COR-L47 (cell line): Measurements from ENCODE around the gene STIM2.

Experiments used
- DNase-seq: peaks from one replicate; lab custom pipeline; 2025; lab: John Stamatoyannopoulos, UW

STIM2 gene

GRCh38 chr4:26837993-26838842, 22.4 kb upstream of the STIM2 start:
- no peak for DNase-seq

DNA sequence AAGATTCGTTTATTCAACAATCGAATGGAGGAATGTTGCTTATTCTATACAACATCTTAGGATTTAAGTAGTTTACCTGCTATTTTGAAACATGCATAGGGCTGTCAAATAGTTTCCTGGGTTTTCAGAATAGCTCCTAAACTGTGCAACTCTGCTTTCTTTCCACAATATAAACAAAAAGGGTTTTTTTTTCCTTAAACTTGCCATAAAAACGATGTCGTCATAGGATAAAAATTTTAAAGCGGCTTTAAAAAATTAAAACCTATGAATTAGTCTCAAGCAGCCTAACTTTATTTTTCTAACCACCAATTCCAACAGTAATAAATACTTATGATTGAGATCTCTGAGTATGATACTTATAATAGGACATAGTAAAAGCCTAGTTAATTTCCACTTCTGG, 21.6 kb upstream of the STIM2 start:
- DNase-seq = no peak

DNA sequence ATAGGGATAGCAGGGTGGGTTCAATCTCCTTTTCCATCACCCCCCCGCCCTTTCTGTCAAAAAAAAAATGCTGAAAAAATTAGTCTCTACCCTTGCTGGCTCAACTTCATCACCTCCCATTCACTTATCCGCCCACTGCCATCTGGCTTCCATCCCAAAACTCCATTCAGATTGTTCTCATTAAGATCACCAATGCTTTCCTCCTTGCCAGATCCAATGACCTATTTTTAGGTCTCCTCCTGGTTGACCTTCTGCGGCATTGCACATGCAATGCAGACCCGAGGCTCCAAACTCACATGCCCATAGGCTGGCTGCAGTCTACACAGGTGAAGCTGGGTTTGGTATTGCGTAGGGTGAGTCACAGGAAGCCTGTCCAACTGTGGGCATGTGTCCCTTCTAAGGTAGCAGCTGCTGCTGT, 21.1 kb upstream of the STIM2 start:
- DNase-seq = no peak

GRCh38 chr4:26840786-26841185, 19.9 kb upstream of the STIM2 start:
- no peak for DNase-seq

DNA sequence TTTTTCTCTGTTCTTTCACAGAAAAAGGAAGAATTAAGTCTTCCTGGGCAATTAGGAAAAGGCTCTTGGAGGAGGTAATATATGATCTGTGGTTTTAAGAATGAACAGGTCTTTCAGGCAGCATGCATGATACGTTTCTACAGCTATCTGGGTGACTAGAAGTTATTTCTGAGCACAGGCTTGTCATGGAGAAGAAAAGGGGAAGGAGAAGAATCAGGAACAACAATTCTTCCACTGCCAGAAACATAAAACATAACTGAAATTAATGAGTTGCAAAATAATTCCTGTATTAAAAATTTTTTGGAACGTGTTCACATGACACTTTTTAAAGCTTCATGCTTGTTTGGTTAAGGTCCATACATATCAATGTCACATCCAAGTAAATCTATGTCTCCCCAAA, 17.7 kb upstream of the STIM2 start:
- DNase-seq = no peak

DNA sequence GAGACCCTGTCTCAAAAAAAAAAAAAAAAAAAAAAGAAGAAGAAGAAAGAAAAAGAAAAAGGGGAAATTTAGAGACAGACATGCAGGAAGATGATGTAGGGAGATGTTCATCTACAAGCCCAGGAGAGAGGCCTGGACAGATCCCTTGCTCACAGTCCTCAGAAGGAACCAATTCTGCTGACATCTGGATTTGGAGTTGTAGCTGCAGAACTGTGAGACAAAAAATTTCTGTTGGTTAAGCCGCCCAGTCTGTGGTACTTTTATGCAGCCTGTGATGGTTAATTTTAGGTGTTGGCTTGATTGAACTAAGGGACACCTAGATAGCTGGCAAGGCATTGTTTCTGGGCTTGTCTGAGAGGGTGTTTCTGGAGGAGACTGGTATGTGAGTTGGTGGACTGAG, 10.1 kb upstream of the STIM2 start:
- no peak for DNase-seq

DNA sequence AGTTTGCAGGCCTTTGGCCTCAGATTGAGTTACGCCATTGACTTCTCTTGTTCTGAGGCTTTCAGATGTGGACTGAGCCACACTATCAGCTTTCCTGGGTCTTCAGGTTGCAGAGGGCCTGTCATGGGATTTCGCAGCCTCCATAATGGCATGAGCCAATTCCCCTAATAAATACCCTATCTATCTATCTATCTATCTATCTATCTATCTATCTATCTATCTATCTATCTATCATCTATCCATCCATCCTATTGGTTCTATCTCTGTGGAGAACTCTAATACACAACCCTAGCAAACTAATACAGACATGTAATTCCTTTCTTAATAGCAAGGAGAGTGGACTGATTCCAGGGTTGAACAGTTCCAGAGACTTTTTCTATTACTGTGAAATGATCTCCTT, 9.5 kb upstream of the STIM2 start:
- DNase-seq = no peak

GRCh38 chr4:26854701-26855100, 5.9 kb upstream of the STIM2 start:
- DNase-seq = no peak

- DNase-seq = no peak
Measured at GRCh38 chr4:26856906-26857277, 3.7 kb upstream of the STIM2 start.

DNA sequence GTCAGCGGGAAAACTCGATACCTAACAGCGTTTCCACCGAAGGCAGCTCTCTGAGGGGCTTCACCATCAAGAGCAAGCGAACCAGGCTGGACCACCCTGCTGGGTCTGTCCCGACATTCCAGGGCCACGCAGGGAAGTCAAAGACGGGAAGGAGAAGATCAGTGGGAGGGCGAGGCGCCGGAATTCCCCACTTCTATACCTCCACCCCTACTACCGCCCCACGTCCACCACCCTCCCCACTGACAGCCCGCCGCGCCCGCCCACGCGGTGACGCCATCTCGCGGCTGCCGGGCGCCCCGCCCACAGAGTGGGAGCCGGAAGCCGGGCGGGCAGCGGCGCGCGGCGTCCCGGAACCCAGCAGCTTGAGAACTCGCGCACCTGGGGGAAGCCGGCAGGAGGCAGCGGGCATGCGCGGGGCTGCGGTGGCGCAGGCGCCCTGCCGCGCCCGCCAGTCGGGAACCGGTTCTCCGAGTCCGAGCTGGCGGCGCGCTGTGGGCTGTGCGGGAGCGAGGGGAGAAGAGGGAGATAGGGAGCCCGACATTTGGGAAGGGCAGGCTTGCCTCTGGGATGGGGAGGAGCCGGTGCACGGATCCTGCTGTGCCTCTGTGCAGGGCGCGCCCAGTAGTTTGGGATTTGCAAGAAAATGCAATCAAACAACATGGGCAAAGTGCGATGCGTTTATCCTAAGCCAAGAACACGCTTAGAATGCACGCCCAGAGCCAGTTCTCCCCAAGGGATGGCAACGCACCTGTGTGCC, 3.2 kb upstream of the STIM2 start:
- DNase-seq = peak; percentile 84

DNA sequence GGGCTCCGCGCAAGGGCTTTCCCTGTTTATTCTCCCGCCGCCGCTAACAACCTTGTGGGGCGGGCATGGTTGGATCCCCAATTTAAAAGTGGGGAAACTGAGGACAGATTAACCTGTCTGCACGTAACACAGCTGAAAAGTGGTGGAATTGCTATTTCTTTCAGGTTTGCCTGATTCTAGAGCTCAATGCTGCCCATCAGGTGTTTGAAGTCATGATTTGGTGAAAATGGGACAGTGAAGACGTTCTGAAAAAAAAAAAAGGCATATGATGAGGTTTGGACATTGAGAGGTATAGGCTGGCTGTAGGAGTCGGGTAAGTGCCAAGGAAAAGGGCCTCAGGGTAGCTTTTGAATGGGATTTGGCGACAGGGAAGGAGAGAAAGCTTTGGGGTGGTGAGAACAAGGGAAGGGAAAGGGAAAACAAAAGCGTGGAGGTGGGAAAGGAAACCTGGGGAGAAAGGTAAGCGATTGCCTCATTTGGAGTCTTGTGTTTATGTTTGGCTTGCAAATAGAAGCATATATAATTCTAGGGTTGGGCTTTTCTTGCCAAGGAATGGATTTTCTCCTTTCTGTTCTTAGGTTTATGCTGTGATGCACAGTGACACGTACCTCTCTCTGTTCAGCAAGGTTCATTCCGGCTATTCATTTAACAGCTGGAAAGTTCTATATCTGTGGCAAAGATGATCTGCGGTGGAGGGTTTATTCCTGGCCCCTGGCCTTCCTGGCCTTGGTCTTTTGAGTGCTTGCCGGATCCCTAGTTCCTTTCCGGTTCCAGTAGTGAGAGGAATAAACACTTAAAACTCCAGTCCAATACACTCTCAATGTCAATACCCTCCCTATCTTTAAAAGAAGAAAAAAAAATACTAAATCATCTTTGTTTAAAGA, 2.4 kb upstream of the STIM2 start:
- DNase-seq = no peak

DNA sequence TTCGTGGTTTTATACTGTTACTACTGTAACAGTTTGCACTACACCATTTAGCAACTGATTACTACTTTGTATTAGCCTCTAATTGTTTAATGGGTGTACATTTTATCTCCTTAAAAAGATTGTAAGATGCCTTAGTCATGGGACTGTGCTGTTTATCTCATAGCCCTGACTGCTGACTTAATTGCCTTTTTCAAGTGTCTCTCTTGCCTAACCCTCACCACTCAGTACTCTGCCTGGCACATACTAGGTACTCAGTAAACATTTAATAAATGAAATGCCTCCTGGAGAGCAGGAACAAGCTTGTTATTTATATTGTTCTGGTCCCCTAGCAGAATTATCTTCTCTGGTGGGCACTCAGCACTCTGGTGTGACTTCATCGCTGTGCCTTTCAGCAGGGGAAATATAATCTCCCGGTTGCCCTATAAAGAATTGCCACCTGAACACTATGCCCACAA, 1.7 kb upstream of the STIM2 start:
- no peak for DNase-seq

DNA sequence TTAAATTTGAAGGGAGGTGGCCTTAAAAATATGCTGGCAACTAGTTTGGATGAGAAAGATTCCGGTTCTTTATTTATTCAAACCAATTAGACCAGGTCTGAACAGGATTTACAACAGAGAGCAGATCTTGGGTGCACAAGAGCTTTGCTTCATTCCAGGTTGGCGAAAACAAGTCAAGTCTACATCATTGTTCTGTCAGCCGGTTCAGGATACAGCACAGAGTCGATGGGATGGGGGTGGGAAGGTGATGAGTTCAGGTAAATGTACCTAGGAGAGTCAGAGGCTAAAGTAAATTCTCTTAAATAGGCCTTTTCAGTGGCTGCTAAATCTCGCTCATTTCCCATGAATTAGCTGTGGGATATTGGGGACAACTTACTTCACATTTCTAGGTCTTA, 882 bp upstream of the STIM2 start:
- no peak for DNase-seq

DNA sequence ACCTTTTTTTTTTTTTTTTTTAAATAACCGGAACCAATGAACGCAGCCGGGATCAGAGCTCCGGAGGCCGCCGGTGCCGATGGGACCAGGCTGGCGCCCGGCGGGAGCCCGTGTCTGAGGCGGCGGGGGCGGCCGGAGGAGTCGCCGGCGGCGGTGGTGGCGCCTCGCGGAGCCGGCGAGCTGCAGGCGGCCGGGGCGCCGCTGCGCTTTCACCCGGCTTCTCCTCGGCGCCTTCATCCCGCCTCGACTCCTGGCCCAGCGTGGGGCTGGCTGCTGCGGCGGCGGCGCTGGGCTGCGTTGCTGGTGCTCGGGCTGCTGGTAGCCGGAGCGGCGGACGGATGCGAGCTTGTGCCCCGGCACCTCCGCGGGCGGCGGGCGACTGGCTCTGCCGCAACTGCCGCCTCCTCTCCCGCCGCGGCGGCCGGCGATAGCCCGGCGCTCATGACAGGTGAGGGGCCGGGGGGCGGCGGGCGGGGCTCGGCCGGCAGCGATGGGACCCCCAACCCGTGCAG, 337 bp downstream of the STIM2 start:
- DNase-seq = peak; percentile 66

GRCh38 chr4:26861434-26862186, 969 bp downstream of the STIM2 start:
- peak; percentile 27 for DNase-seq

GRCh38 chr4:26862381-26862915, 1.8 kb downstream of the STIM2 start:
- no peak for DNase-seq

DNA sequence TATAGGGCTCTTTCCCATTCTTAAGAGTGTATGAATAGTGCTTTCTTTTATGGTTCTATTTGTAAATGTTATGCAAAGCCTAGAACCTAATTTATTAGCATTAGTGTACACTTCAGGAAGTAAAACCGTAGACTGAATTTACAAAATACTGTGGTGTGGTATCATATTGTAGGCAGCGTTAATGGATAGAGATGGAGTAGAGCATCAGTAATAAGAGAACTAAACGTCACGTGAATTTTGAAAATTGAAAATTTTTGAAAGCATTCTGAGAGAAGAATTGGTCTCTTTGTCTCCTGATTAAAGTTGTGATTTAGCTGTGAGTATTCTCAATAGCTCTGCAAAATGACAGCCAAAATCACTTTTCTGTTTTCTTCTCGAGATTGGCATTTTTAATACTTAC, 2.9 kb downstream of the STIM2 start:
- DNase-seq = no peak

- no peak for DNase-seq
Measured at GRCh38 chr4:26864899-26865298, 4.3 kb downstream of the STIM2 start.

DNA sequence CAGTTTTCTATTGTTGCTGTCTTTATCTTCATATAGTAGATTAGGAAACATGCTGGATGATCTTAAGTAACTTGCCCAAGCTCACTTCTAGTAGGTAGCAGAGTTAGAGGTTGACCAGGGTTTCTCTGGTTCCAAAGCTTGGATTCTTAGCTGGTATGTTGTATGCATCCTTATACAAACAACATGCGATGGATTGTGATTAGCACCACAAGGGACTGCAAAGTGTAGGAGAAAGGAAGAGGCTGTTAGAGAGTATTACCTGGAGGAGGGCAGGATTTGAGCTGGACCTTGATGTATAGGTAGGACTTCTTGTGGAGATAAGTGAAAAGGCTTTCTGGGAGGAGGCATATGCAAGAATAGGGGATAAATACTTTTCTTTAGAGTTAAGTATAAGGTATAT, 5.6 kb downstream of the STIM2 start:
- DNase-seq = no peak

- DNase-seq = no peak
Measured at GRCh38 chr4:26866781-26867180, 6.1 kb downstream of the STIM2 start.
